HepG2 (cell line): ENCODE results near the gene WDR7. TPM values are rescaled to one million over a fixed set of nuclear protein-coding genes. Genes with fewer than 3 reads are reported as not detected.

Experiments used
- ATAC-seq: fragments of 200-7000 bp; cut with Tn5 transposase; 3 replicates; pipeline ENCODE4 v1.9.1; 2020; ENCODE audit warnings: mild to moderate bottlenecking, moderate library complexity
- BruUV-seq: library from RNA; stranded (reverse); fragments of 400-500 nt; replicated peaks from 2 replicates; lab custom pipeline; 2021; lab: Mats Ljungman, UMichigan
- CTCF ChIA-PET: fragments of 300-600 bp; formaldehyde crosslinking; extraction: SDS; loops from one replicate; lab custom pipeline; 2021; ENCODE audit warnings: low total read pairs, inconsistent platforms, low intra/inter-chr PET ratio; lab: Yijun Ruan, JAX
- POLR2A ChIA-PET: fragments of 350-600 bp; sonication (Branson Sonifier 250); formaldehyde crosslinking; loops from one replicate; lab custom pipeline; 2020; ENCODE audit warnings: antibody characterized with exemption, inconsistent platforms; lab: Yijun Ruan, JAX
- DNase-seq: peaks from one replicate; pipeline ENCODE4 v3.0.0-alpha.2; 2015; ENCODE audit warnings: low spot score
- FAIRE-seq: peaks from 3 replicates; lab custom pipeline; 2011; peaks lifted over from hg19 to GRCh38; lab: Jason Lieb, UNC
- H2AFZ ChIP-seq: one replicate; pipeline ENCODE4 v1.6.1; 2011; ENCODE audit warnings: low read length, inconsistent platforms
- H3K27ac ChIP-seq: fragments of 300-600 bp; 3 replicates; pipeline ENCODE4 v1.8.0; 2011; ENCODE audit warnings: mixed run types, mild to moderate bottlenecking, mixed read lengths, low read length, inconsistent platforms; ENCODE audit not compliant: insufficient read depth; ENCODE audit errors: extremely low read length
- H3K27me3 ChIP-seq, 2 experiments: fragments of 200-600 bp in 1 of 2; 2 replicates in 1 of 2; 3 replicates in 1 of 2; pipeline versions ENCODE4 v1.6.0 to v1.8.0; 2011; ENCODE audit warnings: low read length in 2 of 2, mild to moderate bottlenecking in 2 of 2, moderate library complexity in 2 of 2, inconsistent platforms in 1 of 2; ENCODE audit not compliant: insufficient read depth in 2 of 2, control insufficient read depth in 1 of 2
- H3K36me3 ChIP-seq, 2 experiments: fragments of 200-600 bp in 1 of 2; replicated peaks in 1 of 2; 2 replicates in 1 of 2; 3 replicates in 1 of 2; pipeline versions ENCODE4 v1.5.1 to v1.8.0; 2011; ENCODE audit warnings: low read length in 2 of 2, inconsistent platforms in 1 of 2; ENCODE audit not compliant: insufficient read depth in 2 of 2, control insufficient read depth in 1 of 2
- H3K4me1 ChIP-seq: 2 replicates; pipeline ENCODE4 v1.5.1; 2012; ENCODE audit warnings: low read length, inconsistent platforms; ENCODE audit not compliant: insufficient read depth
- H3K4me2 ChIP-seq: 2 replicates; pipeline ENCODE4 v1.6.0; 2011; ENCODE audit warnings: low read depth, low read length, inconsistent platforms
- H3K4me3 ChIP-seq, 3 experiments: fragments of 200-600 bp in 1 of 3; sonication (generic), shearing (Covaris generic) in 1 of 3; replicated peaks in 1 of 3; 2 replicates each; pipeline ENCODE4 v1.5.1; 2011 to 2016; ENCODE audit warnings: low read length in 3 of 3, inconsistent platforms in 2 of 3, low read depth in 2 of 3, mild to moderate bottlenecking in 2 of 3, control low read depth in 1 of 3, mixed read lengths in 1 of 3; ENCODE audit not compliant: insufficient read depth in 1 of 3
- H3K79me2 ChIP-seq: one replicate; pipeline ENCODE4 v1.6.1; 2011; ENCODE audit warnings: low read length, inconsistent platforms; ENCODE audit not compliant: insufficient read depth
- H3K9ac ChIP-seq: 2 replicates; pipeline ENCODE4 v1.6.0; 2011; ENCODE audit warnings: mild to moderate bottlenecking, low read depth, low read length, inconsistent platforms; ENCODE audit not compliant: insufficient read depth
- H3K9me3 ChIP-seq: 2 replicates; pipeline ENCODE4 v1.5.1; 2012; ENCODE audit warnings: mild to moderate bottlenecking, low read length
- H4K20me1 ChIP-seq: 2 replicates; pipeline ENCODE4 v1.6.0; 2011; ENCODE audit warnings: inconsistent platforms, mild to moderate bottlenecking, low read length, moderate library complexity; ENCODE audit not compliant: insufficient read depth
- BHLHE40 ChIP-seq: IDR thresholded peaks from 2 replicates; pipeline ENCODE4 v1.6.1; 2011; ENCODE audit warnings: low read length, improper control_type of control experiment
- HNRNPUL1 ChIP-seq: fragments of 200-400 bp; formaldehyde crosslinking; IDR thresholded peaks from 2 replicates; pipeline ENCODE4 v1.6.1; 2017; ENCODE audit warnings: low read depth, mild to moderate bottlenecking, low read length, moderate library complexity
- NCOA1 ChIP-seq: sonication (generic); formaldehyde crosslinking; IDR thresholded peaks from 2 replicates; pipeline ENCODE4 v1.9.0; 2021; ENCODE audit warnings: missing genetic modification reagents
- REXO4 ChIP-seq: sonication (generic); formaldehyde crosslinking; IDR thresholded peaks from 2 replicates; pipeline ENCODE4 v1.8.0; 2022; ENCODE audit warnings: missing genetic modification reagents, mild to moderate bottlenecking, borderline replicate concordance
- SALL2 ChIP-seq: sonication (generic); formaldehyde crosslinking; IDR thresholded peaks from 2 replicates; pipeline ENCODE4 v1.8.1; 2023; ENCODE audit warnings: mild to moderate bottlenecking, missing genetic modification reagents, inconsistent platforms
- ZBTB7B ChIP-seq: sonication (generic); formaldehyde crosslinking; IDR thresholded peaks from 2 replicates; pipeline ENCODE4 v1.4.0; 2020; ENCODE audit warnings: missing genetic modification reagents
- ZNF3 ChIP-seq: IDR thresholded peaks from 2 replicates; pipeline ENCODE4 v1.7.0; 2017; ENCODE audit warnings: inconsistent platforms
- ZNF367 ChIP-seq: sonication (generic); formaldehyde crosslinking; IDR thresholded peaks from 2 replicates; pipeline ENCODE4 v1.4.0; 2020; ENCODE audit warnings: missing genetic modification reagents, borderline replicate concordance
- WGBS: methylation state at CpG from one replicate; pipeline ENCODE4 v1.1.6; 2017; ENCODE audit warnings: low lambda C conversion rate; 5-methylcytosine and 5-hydroxymethylcytosine counted together
- in situ Hi-C: cut with HindIII; loops from 2 replicates; pipeline ENCODE4 v1.10.0; 2017; ENCODE audit warnings: low pct_unique_long_range_greater_than_20kb; ENCODE audit not compliant: extremely low pct_ligation_motif_present
- intact Hi-C: fragments of 100-400 bp; cut with micrococcal nuclease; formaldehyde crosslinking; loops from one replicate; pipeline ENCODE4 v1.10.0; 2022; ENCODE audit not compliant: unreplicated experiment
- polyA plus RNA-seq, 8 experiments: library from polyadenylated mRNA; depleted of rRNA in 3 of 8; stranded (reverse) in 7 of 8; unstranded in 1 of 8; fragments of >200 nt; fragmentation: Illumina TruSeq in 4 of 8; extraction: Trizol in 4 of 8; gene quantifications; 2 replicates each; pipeline versions ENCODE4 v1.2.1 to v1.2.3, GENCODE V29; 2011 to 2016; ENCODE audit warnings: low read depth in 4 of 8, missing spikeins in 1 of 8, mixed read lengths in 1 of 8; ENCODE audit not compliant: insufficient read depth in 1 of 8
- total RNA-seq, 5 experiments: library from RNA; depleted of rRNA; stranded (reverse); fragments of >200 nt; fragmentation: Illumina TruSeq; extraction: Trizol; gene quantifications; 2 replicates each; pipeline ENCODE4 v1.2.3, GENCODE V29; 2016; ENCODE audit warnings: low read depth in 1 of 5
- TF ChIP-seq, protein P1 (sequence below): sonication (generic); formaldehyde crosslinking; conservative IDR thresholded peaks from 2 replicates; pipeline ENCODE4 v1.4.0; 2020; ENCODE audit warnings: missing genetic modification reagents

Gene WDR7
- total and polyA plus RNA-seq, 2 of the 13 experiments (the other 11 are each of a cell fraction or from before 2014, with no cell fraction given) = 2.0 to 7.8 TPM

- Histone ChIP-seq H3K27me3 (no peaks in the 10 kb centered on the region), H3K36me3 (no peaks in the 10 kb centered on the region), H3K4me3 (no peak overlapping the region), H3K9me3 (no peaks in the 10 kb centered on the region), H3K4me1 (peaks cover 21% of the 10 kb centered on the region)
- intact Hi-C loops = loop anchor here (10.0 kb wide), 1 partner anchor 135 kb away; no protein-coding TSS in a partner anchor
- BruUV-seq = no TSS peak
- 95% methylated on average over 3 of the region's 3 CpGs for WGBS
- in situ Hi-C loops = no loop called here
- TF ChIP-seq ZNF367 (CRISPR knock-in tag) = no peak
- TF ChIP-seq BHLHE40 = no peak
- TF ChIP-seq SALL2 (CRISPR knock-in tag) = no peak
- TF ChIP-seq HNRNPUL1 = no peak
- no peak for TF ChIP-seq ZNF3 (CRISPR knock-in tag)
- no peak for TF ChIP-seq ZBTB7B (CRISPR knock-in tag)
- no peak for TF ChIP-seq REXO4 (CRISPR knock-in tag)
- TF ChIP-seq, protein P1, sequence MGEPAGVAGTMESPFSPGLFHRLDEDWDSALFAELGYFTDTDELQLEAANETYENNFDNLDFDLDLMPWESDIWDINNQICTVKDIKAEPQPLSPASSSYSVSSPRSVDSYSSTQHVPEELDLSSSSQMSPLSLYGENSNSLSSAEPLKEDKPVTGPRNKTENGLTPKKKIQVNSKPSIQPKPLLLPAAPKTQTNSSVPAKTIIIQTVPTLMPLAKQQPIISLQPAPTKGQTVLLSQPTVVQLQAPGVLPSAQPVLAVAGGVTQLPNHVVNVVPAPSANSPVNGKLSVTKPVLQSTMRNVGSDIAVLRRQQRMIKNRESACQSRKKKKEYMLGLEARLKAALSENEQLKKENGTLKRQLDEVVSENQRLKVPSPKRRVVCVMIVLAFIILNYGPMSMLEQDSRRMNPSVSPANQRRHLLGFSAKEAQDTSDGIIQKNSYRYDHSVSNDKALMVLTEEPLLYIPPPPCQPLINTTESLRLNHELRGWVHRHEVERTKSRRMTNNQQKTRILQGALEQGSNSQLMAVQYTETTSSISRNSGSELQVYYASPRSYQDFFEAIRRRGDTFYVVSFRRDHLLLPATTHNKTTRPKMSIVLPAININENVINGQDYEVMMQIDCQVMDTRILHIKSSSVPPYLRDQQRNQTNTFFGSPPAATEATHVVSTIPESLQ = no peak
- TF ChIP-seq NCOA1 = no peak
- TF ChIP-seq, all 625 proteins: peak for 0
- no peak for ATAC-seq
- FAIRE-seq = no peak
- H3K9ac ChIP-seq = no peak overlapping the region
- POLR2A ChIA-PET = no interaction called here
- no peak overlapping the region for H2AFZ ChIP-seq
- CTCF ChIA-PET = no interaction called here
- H4K20me1 ChIP-seq = no peaks in the 10 kb centered on the region
- DNase-seq = no peak
- H3K4me2 ChIP-seq = no peak overlapping the region
- H3K79me2 ChIP-seq = no peaks in the 10 kb centered on the region
- no peak overlapping the region for H3K27ac ChIP-seq
Observed at GRCh38 chr18:56999823-57000222, 348.7 kb downstream of the WDR7 start.
